Measurements from ENCODE around the gene ULK3.

Gene ULK3

GRCh38 chr15:74799255-74799855 is 43.6 kb downstream of the ULK3 start:
- no peaks in the 10 kb centered on the region for H3K79me2 ChIP-seq (ENCODE audit: control insufficient read depth, insufficient read depth, low read length)
- H3K27ac ChIP-seq (ENCODE audit: low read depth, low read length), result no peak overlapping the region
- no peaks in the 10 kb centered on the region for H3K4me1 ChIP-seq (ENCODE audit: control insufficient read depth, low read depth, low read length)
- no peak overlapping the region for H3K4me2 ChIP-seq (ENCODE audit: low read length)
- no peak overlapping the region for H3K4ac ChIP-seq (ENCODE audit: low read depth, low read length)
- no peak overlapping the region for H2BK120ac ChIP-seq (ENCODE audit: low read depth, low read length)
- DNase-seq, result no peak
- no peak overlapping the region for H2AK5ac ChIP-seq (ENCODE audit: low read length)
- H3K36me3 ChIP-seq (ENCODE audit: control insufficient read depth, insufficient read depth, low read length), result peaks cover 11% of the 10 kb centered on the region
- peaks cover 2% of the 10 kb centered on the region for H3K79me1 ChIP-seq (ENCODE audit: low read length)
- no peak overlapping the region for H3K56ac ChIP-seq (ENCODE audit: low read length)
- H3K18ac ChIP-seq (ENCODE audit: low read length), result no peak overlapping the region
- H4K8ac ChIP-seq (ENCODE audit: low read depth, low read length), result no peak overlapping the region
- no peak overlapping the region for H2BK5ac ChIP-seq (ENCODE audit: low read length)
- WGBS (ENCODE audit: extremely low coverage, insufficient coverage, low lambda C conversion rate), result no CpG with 5 or more reads among the region's 16 CpGs
- H3K23ac ChIP-seq (ENCODE audit: low read length), result no peak overlapping the region
- H3K9ac ChIP-seq (ENCODE audit: low read length), result no peak overlapping the region
- no peak overlapping the region for H4K5ac ChIP-seq (ENCODE audit: low read length)
- H2BK15ac ChIP-seq (replicated peaks; ENCODE audit: low read depth), result no peak overlapping the region
- H3K4me3 ChIP-seq (ENCODE audit: low read length), result no peak overlapping the region
- no peaks in the 10 kb centered on the region for H3K27me3 ChIP-seq (ENCODE audit: insufficient read depth, low read length, poor library complexity)

GRCh38 chr15:74798388-74799254 is 44.3 kb downstream of the ULK3 start:
- H2AK5ac ChIP-seq (ENCODE audit: low read length), result no peak overlapping the region
- H2BK120ac ChIP-seq (ENCODE audit: low read depth, low read length), result no peak overlapping the region
- no peak overlapping the region for H4K8ac ChIP-seq (ENCODE audit: low read depth, low read length)
- DNase-seq, result no peak
- peaks cover 2% of the 10 kb centered on the region for H3K79me1 ChIP-seq (ENCODE audit: low read length)
- no peak overlapping the region for H3K9ac ChIP-seq (ENCODE audit: low read length)
- H3K18ac ChIP-seq (ENCODE audit: low read length), result no peak overlapping the region
- H3K56ac ChIP-seq (ENCODE audit: low read length), result no peak overlapping the region
- H3K4me3 ChIP-seq (ENCODE audit: low read length), result no peak overlapping the region
- no CpG with 5 or more reads among the region's 25 CpGs for WGBS (ENCODE audit: extremely low coverage, insufficient coverage, low lambda C conversion rate)
- no peak overlapping the region for H2BK15ac ChIP-seq (replicated peaks; ENCODE audit: low read depth)
- no peaks in the 10 kb centered on the region for H3K27me3 ChIP-seq (ENCODE audit: insufficient read depth, low read length, poor library complexity)
- no peak overlapping the region for H3K4ac ChIP-seq (ENCODE audit: low read depth, low read length)
- H3K4me2 ChIP-seq (ENCODE audit: low read length), result no peak overlapping the region
- no peak overlapping the region for H4K5ac ChIP-seq (ENCODE audit: low read length)
- no peaks in the 10 kb centered on the region for H3K79me2 ChIP-seq (ENCODE audit: control insufficient read depth, insufficient read depth, low read length)
- H3K23ac ChIP-seq (ENCODE audit: low read length), result no peak overlapping the region
- H3K27ac ChIP-seq (ENCODE audit: low read depth, low read length), result no peak overlapping the region
- no peak overlapping the region for H2BK5ac ChIP-seq (ENCODE audit: low read length)
- peaks cover 8% of the 10 kb centered on the region for H3K36me3 ChIP-seq (ENCODE audit: control insufficient read depth, insufficient read depth, low read length)
- no peaks in the 10 kb centered on the region for H3K4me1 ChIP-seq (ENCODE audit: control insufficient read depth, low read depth, low read length)

- Histone ChIP-seq H2BK5ac (ENCODE audit: low read length) (no peak overlapping the region), H2AK5ac (ENCODE audit: low read length) (no peak overlapping the region), H3K4ac (ENCODE audit: low read depth, low read length) (no peak overlapping the region), H3K36me3 (ENCODE audit: control insufficient read depth, insufficient read depth, low read length) (no peaks in the 10 kb centered on the region), H3K79me1 (ENCODE audit: low read length) (peaks cover 11% of the 10 kb centered on the region), H2BK120ac (ENCODE audit: low read depth, low read length) (no peak overlapping the region), H3K4me1 (ENCODE audit: control insufficient read depth, low read depth, low read length) (no peaks in the 10 kb centered on the region), H3K23ac (ENCODE audit: low read length) (no peak overlapping the region), H3K9ac (ENCODE audit: low read length) (no peak overlapping the region), H3K4me2 (ENCODE audit: low read length) (no peak overlapping the region), H3K27ac (ENCODE audit: low read depth, low read length) (no peak overlapping the region), H4K5ac (ENCODE audit: low read length) (no peak overlapping the region), H3K79me2 (ENCODE audit: control insufficient read depth, insufficient read depth, low read length) (peaks cover 5% of the 10 kb centered on the region), H4K8ac (ENCODE audit: low read depth, low read length) (no peak overlapping the region), H3K4me3 (ENCODE audit: low read length) (no peak overlapping the region), H2BK15ac (replicated peaks; ENCODE audit: low read depth) (no peak overlapping the region), H3K56ac (ENCODE audit: low read length) (no peak overlapping the region), H3K27me3 (ENCODE audit: insufficient read depth, low read length, poor library complexity) (no peaks in the 10 kb centered on the region), H3K18ac (ENCODE audit: low read length) (no peak overlapping the region)
- WGBS (ENCODE audit: extremely low coverage, insufficient coverage, low lambda C conversion rate), result no CpG with 5 or more reads among the region's 14 CpGs
- DNase-seq, result no peak
Observed at GRCh38 chr15:74795966-74796625, 46.9 kb downstream of the ULK3 start.

- Histone ChIP-seq H3K4me1 (ENCODE audit: control insufficient read depth, low read depth, low read length) (no peaks in the 10 kb centered on the region), H2AK5ac (ENCODE audit: low read length) (no peak overlapping the region), H3K27me3 (ENCODE audit: insufficient read depth, low read length, poor library complexity) (no peaks in the 10 kb centered on the region), H3K23ac (ENCODE audit: low read length) (no peak overlapping the region), H3K18ac (ENCODE audit: low read length) (no peak overlapping the region), H3K36me3 (ENCODE audit: control insufficient read depth, insufficient read depth, low read length) (no peaks in the 10 kb centered on the region), H2BK120ac (ENCODE audit: low read depth, low read length) (no peak overlapping the region), H4K5ac (ENCODE audit: low read length) (no peak overlapping the region), H2BK5ac (ENCODE audit: low read length) (no peak overlapping the region), H3K27ac (ENCODE audit: low read depth, low read length) (no peak overlapping the region), H3K9ac (ENCODE audit: low read length) (no peak overlapping the region), H2BK15ac (replicated peaks; ENCODE audit: low read depth) (no peak overlapping the region), H3K4me3 (ENCODE audit: low read length) (no peak overlapping the region), H3K4me2 (ENCODE audit: low read length) (no peak overlapping the region), H3K79me2 (ENCODE audit: control insufficient read depth, insufficient read depth, low read length) (peaks cover 6% of the 10 kb centered on the region), H4K8ac (ENCODE audit: low read depth, low read length) (no peak overlapping the region), H3K56ac (ENCODE audit: low read length) (no peak overlapping the region), H3K79me1 (ENCODE audit: low read length) (peaks cover 18% of the 10 kb centered on the region), H3K4ac (ENCODE audit: low read depth, low read length) (no peak overlapping the region)
- no CpG with 5 or more reads among the region's 9 CpGs for WGBS (ENCODE audit: extremely low coverage, insufficient coverage, low lambda C conversion rate)
- DNase-seq, result no peak
Observed at GRCh38 chr15:74794970-74795349, 48.0 kb downstream of the ULK3 start.

- H4K5ac ChIP-seq (ENCODE audit: low read length), result no peak overlapping the region
- no peaks in the 10 kb centered on the region for H3K36me3 ChIP-seq (ENCODE audit: control insufficient read depth, insufficient read depth, low read length)
- H3K56ac ChIP-seq (ENCODE audit: low read length), result no peak overlapping the region
- H2AK5ac ChIP-seq (ENCODE audit: low read length), result no peak overlapping the region
- no peak overlapping the region for H3K18ac ChIP-seq (ENCODE audit: low read length)
- no peak overlapping the region for H2BK15ac ChIP-seq (replicated peaks; ENCODE audit: low read depth)
- no peak overlapping the region for H3K23ac ChIP-seq (ENCODE audit: low read length)
- no peak overlapping the region for H3K4me3 ChIP-seq (ENCODE audit: low read length)
- no peak overlapping the region for H3K4me2 ChIP-seq (ENCODE audit: low read length)
- H3K4ac ChIP-seq (ENCODE audit: low read depth, low read length), result no peak overlapping the region
- peaks cover 21% of the 10 kb centered on the region for H3K79me1 ChIP-seq (ENCODE audit: low read length)
- no peak overlapping the region for H3K9ac ChIP-seq (ENCODE audit: low read length)
- no peak overlapping the region for H2BK5ac ChIP-seq (ENCODE audit: low read length)
- H3K4me1 ChIP-seq (ENCODE audit: control insufficient read depth, low read depth, low read length), result no peaks in the 10 kb centered on the region
- no peak for DNase-seq
- H3K27ac ChIP-seq (ENCODE audit: low read depth, low read length), result no peak overlapping the region
- peaks cover 6% of the 10 kb centered on the region for H3K79me2 ChIP-seq (ENCODE audit: control insufficient read depth, insufficient read depth, low read length)
- WGBS (ENCODE audit: extremely low coverage, insufficient coverage, low lambda C conversion rate), result no CpG with 5 or more reads among the region's 9 CpGs
- H4K8ac ChIP-seq (ENCODE audit: low read depth, low read length), result no peak overlapping the region
- H2BK120ac ChIP-seq (ENCODE audit: low read depth, low read length), result no peak overlapping the region
- no peaks in the 10 kb centered on the region for H3K27me3 ChIP-seq (ENCODE audit: insufficient read depth, low read length, poor library complexity)
Observed at GRCh38 chr15:74794248-74794969, 48.5 kb downstream of the ULK3 start.

Data from mesendoderm (in vitro differentiated cells).